C4-2B (cell line): ENCODE results near the gene HSDL1.

Experiments
- ZFX ChIP-seq: fragments of 450-650 bp; IDR thresholded peaks from 2 replicates; pipeline ENCODE4 v1.6.1; 2017
- TF ChIP-seq, protein P1 (sequence below): fragments of 450-650 bp; conservative IDR thresholded peaks from 2 replicates; pipeline ENCODE4 v1.5.1; 2017; ENCODE audit warnings: mild to moderate bottlenecking

GRCh38 chr16:84074721-84075120 is 70.3 kb downstream of the HSDL1 start:
- TF ChIP-seq, protein P1, sequence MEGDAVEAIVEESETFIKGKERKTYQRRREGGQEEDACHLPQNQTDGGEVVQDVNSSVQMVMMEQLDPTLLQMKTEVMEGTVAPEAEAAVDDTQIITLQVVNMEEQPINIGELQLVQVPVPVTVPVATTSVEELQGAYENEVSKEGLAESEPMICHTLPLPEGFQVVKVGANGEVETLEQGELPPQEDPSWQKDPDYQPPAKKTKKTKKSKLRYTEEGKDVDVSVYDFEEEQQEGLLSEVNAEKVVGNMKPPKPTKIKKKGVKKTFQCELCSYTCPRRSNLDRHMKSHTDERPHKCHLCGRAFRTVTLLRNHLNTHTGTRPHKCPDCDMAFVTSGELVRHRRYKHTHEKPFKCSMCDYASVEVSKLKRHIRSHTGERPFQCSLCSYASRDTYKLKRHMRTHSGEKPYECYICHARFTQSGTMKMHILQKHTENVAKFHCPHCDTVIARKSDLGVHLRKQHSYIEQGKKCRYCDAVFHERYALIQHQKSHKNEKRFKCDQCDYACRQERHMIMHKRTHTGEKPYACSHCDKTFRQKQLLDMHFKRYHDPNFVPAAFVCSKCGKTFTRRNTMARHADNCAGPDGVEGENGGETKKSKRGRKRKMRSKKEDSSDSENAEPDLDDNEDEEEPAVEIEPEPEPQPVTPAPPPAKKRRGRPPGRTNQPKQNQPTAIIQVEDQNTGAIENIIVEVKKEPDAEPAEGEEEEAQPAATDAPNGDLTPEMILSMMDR = no peak
- no peak for TF ChIP-seq ZFX
